Stomach (tissue), 4 donors: ENCODE data around the gene NOC4L.

Source experiments
- CTCF ChIP-seq, 7 experiments: fragments of 450-650 bp in 4 of 7; fragments of 200-600 bp in 3 of 7; sonication (generic) in 3 of 7; IDR thresholded peaks; one replicate each; pipeline ENCODE4 v1.5.1; 2016 to 2019; ENCODE audit warnings: antibody characterized with exemption in 7 of 7, control low read depth in 2 of 7, mild to moderate bottlenecking in 1 of 7
- EP300 ChIP-seq: sonication (generic); formaldehyde crosslinking; IDR thresholded peaks from one replicate; pipeline ENCODE4 v1.6.1; 2017; ENCODE audit warnings: antibody characterized with exemption
- POLR2A ChIP-seq, 4 donors: fragments of 450-650 bp; IDR thresholded peaks; one replicate each; pipeline ENCODE4 v1.6.1; 2016; ENCODE audit warnings: antibody characterized with exemption in 4 of 4, control low read depth in 2 of 4, mild to moderate bottlenecking in 1 of 4, moderate library complexity in 1 of 4

DNA sequence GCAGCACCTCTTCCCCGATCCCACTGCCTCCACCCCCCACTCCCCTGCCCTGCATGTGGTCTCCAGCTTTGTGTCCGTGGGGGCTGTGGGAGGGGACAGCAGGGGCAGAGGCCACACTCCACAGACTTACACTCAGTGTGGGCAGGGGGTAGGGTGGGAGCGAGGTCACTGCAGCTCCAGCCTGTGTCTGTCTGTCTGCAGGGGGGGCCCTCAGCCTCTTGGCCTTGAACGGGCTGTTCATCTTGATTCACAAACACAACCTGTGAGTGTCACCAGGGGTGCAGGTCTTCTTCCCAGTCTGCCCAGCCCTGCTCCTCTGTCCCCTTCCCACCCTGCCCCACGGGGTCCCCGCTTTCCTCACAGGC, 6.5 kb downstream of the NOC4L start:
- TF ChIP-seq CTCF (IDR thresholded peaks at IDR 0.05) (no peak), POLR2A (IDR thresholded peaks at IDR 0.05) (no peak), EP300 (no peak)
